ENCODE measurements around the gene GRID1.

GRID1 gene

DNA sequence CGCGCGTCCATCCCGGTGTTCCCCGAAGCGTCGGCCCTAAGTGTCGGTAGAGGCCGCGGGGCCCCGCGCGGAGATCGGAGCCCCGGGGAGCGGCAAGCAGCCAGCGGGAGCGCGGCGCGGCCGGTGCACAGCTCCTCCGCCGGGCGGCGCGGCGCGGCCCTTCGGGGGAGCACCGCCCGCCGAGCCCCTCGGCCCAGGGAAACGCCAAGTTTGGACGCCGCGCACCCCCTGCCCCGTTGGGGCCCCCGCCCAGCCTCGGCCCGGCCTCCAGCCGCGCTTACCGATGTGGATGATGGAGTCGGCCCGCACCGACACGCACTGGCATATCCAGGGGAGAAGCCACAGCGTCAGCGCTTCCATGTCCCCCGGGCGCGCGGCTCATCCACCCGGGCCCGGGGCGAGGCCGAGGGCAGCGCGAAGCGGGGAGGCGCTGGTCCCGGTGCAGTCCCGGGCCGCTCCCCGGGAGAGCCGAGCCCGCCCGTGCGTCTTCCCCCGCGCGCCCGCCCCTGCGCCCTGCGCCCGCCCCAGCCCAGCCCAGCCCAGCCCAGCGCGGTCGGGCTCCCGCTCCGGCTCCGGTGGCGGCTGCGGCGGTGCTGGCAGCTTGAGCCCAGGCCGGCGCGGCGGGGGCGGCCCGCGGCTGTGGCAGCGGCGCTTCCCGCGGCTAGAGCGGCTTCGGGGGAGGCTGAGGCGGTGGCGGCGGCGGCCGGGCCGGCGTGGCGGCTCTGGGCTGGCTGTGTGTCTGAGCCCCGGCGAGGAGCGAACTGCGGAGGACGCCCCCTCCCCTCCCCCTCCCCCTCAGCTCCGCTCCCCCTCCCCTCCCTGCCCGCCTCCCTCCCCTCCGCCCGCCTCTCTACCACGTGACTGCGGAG, at the start of gene GRID1:
GRID1 (minus strand) TSS at position 763 of the 869 bp plus-strand sequence.
- no peak for DNase-seq

- DNase-seq = no peak
These were observed 49.0 kb upstream of the GRID1 start for GRCh38 chr10:86415583-86415982.

- no peak for DNase-seq
These were observed 48.5 kb upstream of the GRID1 start for GRCh38 chr10:86415116-86415515.

DNA sequence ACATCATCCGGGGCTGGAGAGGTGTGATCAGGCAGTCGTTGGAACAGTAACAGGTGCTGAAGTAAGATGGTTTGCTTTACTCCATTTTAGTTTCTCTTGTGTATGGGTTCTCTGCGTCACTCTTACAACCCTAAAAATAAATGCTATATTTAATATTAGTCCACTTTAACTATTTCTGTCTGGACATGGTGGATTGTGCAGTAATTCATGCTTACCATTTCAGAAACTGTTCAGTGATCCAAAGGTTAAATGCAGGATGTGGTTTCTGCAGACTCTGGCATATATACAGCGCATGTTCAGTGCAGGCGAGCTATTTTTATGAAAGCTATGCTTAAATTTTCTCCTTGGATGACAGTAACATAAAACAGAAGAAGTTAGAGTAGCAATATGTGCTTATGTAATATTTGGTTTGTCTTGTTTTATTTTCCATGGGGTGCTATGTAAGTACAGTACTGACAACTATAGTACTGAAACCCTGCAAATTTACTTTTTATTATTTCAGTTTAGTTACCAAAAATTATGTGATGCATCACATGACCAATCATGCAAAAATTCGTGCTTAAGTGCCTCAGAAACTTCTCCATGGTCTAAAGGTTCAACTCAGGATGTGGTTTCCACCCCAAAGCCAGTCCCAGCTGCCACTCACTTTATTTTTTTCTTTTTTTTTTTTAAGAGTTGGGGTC, 46.6 kb upstream of the GRID1 start:
- DNase-seq = no peak

DNA sequence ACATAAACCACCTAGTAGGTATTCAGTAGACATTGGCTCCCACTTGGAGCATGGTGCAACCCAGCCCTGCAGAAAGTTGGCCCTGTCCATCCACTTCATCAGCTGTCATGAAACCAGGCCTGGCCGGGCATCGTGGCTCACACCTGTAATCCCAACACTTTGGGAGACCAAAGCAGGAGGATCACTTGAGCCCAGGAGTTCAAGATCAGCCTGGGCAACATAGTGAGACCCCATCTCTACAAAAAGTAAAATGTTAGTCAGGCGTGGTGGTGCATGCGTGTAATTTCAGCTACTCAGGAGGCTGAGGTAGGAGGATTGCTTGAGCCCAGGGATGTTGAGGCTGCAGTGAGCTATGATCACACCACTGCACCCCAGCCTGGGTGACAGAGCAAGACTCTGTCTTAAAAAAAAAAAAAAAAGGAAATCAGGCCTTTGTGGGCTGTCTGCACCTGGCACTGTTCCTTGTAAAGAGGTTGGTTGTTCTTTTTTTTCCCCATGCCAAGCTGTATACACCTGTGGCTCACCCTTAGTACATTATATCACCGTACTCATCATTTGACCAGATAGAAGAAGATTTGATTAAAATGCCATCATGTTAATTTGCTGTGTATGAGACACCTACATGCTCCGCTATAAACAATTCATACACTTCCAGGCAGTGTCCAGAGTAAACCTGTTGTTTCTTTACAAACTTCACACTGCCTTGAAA, 45.4 kb upstream of the GRID1 start:
- DNase-seq = no peak

DNA sequence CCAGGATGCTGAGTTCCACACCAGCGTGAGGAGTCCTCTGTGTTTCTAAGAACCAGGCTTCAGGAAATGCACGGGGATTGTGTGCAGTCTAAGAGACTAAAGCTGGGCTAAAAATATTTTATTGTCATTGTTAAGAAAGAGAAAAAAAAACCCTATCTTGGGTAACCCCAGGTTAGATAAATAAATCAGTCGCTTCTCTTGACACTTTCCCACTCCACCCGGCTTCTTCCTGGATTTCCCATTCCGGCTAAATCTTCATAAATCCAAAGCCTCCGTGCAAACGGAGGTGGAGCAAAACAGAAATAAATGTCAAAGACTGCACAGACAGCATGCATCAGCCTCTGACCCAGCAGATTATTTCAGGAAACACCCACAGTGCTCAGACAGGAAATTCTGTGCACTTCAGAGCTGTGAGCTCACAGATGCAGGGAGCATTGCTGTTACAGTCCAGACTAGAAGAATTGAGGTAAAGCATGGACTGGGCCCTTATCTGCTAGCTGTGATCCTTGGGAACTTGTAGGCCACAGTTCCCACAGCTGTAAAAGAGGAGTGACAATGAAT, 44.8 kb upstream of the GRID1 start:
- DNase-seq = peak; percentile 11

DNA sequence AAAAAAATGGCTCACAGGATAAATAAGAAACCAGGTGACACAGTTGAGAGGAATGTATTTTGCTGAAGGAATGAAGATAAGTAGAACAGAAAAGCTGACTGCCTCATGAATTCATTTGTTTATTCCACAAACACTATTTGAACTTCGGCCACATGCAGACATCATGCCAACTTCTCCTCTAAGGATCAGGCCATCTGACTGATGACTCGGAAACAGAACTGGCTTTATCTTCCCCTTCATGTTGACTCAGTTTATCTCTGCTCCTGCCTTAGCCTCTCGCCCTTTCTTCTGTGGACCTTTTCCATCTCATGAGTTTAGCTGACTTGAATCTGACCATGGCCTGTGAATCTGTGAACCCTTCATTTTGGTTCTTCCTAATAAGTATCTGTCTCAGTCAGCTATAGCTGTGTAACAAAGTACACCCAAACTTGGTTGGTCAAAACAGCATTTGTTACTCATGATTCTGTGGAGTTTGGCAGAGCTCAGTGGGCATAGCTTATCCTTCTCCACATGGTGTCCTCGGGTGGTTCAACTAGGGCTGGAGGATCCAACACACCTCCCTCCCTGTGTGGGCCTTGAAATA, 44.0 kb upstream of the GRID1 start:
- no peak for DNase-seq

DNA sequence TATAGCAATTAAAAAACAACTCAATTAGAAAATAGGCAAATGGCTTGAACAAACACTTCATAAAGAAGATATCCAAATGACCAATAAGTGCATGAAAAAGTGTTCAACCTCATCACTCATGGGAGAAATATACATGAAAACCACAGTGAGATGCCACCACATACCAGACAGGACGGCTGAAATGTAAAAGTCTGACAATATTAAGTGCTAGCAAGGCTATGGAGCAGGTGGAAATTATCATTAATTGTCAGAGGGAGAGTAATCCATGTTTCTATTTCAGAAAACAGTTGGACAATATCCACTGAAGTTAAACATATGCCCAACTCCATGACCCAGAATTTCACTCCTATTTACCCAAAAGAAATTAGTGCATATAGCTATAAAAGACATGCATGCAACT, 42.6 kb upstream of the GRID1 start:
- DNase-seq = no peak

- no peak for DNase-seq
These were observed 36.7 kb upstream of the GRID1 start for GRCh38 chr10:86403183-86403797.

DNA sequence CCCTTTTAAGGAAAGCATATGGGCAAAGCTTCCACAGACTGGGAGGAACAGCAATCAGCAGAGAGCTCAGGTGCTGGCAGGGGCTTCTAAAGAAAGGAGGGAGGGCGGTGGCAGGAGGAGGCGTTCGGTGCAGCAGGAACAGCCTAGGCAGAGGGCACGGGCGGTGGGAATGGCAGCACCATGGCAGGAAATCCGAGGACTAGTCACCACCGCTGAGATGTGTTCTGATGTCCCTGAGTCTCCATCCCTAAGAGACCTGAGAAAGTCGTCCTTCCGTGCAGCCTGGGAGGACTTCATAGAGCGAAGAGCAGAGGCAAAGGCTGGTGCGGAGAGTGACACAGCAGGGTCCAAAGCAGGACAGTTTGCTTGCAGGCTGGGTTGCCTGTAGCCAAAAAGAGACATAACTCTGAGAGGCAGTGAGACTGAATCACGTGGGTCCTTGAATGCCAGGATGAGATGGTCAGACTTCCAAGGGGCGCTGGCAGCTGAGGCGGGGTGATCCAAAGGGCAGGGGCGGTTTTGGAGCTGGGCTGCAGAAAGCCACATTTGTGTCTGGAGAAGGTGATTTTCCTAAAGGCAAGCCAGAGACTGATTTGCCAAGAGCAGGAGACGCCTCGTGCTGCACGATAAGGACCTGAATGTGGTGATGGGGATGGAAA, 35.8 kb upstream of the GRID1 start:
- no peak for DNase-seq

- peak; percentile 17 for DNase-seq
These were observed 35.1 kb upstream of the GRID1 start for GRCh38 chr10:86401588-86402282.

DNA sequence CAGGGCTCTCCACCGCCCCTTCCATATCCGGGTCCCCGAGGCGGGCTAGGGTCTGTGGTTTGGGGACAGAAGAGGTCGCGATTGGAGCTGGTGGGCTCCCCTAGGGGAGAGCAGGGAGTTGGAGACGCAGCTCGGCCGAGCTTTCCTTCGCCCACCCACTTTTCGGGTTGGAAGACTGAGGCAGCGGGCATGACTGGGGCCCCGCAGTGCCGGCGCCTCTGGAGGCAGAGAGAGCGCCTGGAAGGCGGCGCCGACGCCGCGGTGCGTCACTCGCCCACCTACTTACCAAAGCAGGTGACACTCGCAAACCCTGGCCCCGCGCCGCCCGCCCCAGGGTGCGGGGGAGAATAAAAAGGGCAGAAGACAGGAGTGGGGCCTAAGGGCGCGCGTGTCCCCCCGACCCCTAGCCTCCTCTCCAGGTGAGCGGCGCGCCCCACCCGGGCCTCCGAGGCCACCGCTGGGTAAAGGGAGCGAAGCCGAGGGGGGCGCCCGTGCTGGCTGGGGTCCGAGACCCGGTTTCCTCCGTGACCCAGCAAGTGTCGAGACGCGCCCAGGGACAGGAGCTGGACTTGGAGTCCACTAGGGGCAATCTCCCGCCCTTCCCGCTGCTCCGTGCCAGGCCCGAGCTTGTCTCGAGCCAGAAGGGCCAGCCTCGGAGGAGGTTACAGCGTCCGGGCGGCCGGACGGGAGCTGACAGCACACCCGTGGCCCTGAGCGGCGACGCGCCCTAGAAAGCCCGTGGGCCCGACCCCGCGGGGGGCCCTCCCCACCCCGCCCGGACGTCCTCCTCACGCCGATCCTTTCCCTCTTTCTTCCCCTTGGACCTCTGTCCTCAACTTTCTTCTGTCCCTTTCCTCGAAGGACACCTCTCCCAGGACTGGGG, 34.4 kb upstream of the GRID1 start:
- peak; percentile 72 for DNase-seq

DNA sequence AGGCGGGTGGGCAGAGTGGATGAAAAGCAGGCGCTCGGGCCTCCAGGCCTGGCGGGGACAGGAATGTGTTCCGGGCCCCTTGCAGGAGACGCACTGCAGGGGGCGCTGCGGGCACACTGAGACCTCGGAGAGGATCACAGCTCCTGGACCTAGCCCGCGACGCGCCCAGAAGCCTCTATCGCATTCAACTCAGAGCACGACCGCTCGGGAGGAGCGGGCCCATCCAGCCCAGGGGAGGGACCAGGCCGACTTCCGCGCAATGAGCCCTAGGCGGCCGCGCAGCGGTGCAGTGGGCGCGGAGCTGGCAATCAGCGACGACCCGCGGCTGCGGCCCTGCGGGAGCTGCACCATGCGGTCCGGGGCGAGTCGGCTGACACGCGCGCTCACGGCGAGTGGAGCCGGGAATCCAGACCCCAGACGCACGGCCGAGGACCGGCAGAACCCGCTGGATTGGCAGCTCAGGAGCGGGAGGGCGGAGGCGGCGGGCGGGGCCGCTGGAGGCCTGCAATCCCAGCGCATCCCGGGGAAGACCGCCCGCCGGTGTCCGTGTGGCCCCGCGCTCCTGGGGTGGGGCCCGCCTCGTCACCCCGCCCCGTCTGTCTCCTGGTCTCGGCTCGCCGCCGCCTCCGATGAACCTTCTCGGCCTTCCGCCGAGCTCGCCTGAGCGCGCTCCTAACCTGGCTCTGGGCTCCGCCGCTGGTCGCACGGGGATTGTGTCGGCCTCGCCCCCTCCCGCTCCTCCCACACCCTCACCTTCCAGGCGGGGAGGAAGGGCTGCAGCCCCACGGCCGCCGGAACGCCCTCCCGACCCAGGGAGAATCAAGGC, 33.5 kb upstream of the GRID1 start:
- peak; percentile 95 for DNase-seq

GRCh38 chr10:86399514-86399878, 32.9 kb upstream of the GRID1 start:
- DNase-seq = no peak

DNA sequence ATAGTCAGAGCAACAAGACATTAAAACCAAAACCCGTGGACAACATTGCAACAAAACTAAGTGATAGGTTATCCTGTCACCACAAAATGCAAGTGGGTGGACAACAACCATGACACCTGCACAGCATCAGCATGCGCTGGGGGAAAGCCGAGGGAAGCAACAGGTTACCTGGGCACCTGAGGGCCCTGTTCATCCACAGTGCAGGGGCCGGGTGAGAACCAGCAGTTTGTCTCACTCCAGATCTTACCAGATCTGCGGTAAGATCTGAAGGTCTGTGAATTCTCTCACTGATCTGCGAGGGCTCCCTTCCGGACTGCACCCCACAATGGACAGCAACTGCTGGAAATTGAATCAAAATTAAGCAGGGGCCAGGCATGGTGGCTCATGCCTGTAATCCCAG, 30.5 kb upstream of the GRID1 start:
- no peak for DNase-seq

DNA sequence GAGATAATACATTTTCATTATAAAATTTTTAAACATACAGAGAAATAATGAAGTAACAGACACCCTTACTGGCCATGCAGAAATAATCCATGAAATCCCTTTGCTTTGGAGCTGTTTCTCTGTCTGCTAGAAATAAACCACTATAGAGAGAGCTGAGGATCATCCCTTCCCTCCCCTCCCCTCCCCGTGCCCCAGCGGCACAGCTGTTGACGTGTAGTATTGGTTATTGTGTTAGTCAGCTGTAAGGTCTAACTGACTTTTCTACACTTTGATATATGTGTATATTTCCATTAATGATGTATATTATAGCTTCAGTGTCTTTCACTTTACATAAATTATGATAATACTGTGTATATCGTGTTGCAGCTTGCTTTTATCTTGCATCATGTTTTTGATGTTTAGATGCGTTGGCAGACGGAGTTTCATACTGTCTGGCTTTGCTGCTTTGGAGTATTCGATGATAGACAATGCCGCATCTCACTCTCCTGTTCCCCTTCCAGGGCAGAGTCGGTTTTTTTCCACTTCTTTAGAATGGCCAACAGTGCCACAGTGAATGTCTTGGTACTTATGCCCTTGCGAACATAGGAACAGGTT, 27.4 kb upstream of the GRID1 start:
- no peak for DNase-seq

DNA sequence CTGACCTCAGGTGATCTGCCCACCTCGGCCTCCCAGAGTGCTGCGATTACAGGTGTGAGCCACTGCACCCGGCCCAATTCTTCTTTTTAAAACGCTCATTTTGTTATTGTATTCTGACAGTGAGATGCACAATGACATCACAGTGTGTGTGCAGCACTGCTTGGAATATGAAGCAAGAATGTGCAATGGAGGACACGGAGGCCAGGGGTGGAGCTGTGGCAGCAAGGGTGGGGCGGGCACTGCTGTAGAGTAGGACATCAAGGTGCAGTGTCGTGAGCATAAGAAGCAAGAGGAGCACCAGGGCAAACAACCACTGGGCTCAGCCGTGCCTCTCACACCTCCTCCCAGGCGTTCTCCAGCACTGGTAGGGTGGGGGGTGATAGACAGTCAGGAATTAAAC, 26.8 kb upstream of the GRID1 start:
- no peak for DNase-seq

- no peak for DNase-seq
These were observed 26.1 kb upstream of the GRID1 start for GRCh38 chr10:86392723-86393094.
